ENCODE measurements around the gene TCP1. TPM values are rescaled to one million over a fixed set of nuclear protein-coding genes. Genes with fewer than 3 reads are reported as not detected.

TCP1 gene
- total RNA-seq, 1 donor from 2014 or later: 167 TPM

DNA sequence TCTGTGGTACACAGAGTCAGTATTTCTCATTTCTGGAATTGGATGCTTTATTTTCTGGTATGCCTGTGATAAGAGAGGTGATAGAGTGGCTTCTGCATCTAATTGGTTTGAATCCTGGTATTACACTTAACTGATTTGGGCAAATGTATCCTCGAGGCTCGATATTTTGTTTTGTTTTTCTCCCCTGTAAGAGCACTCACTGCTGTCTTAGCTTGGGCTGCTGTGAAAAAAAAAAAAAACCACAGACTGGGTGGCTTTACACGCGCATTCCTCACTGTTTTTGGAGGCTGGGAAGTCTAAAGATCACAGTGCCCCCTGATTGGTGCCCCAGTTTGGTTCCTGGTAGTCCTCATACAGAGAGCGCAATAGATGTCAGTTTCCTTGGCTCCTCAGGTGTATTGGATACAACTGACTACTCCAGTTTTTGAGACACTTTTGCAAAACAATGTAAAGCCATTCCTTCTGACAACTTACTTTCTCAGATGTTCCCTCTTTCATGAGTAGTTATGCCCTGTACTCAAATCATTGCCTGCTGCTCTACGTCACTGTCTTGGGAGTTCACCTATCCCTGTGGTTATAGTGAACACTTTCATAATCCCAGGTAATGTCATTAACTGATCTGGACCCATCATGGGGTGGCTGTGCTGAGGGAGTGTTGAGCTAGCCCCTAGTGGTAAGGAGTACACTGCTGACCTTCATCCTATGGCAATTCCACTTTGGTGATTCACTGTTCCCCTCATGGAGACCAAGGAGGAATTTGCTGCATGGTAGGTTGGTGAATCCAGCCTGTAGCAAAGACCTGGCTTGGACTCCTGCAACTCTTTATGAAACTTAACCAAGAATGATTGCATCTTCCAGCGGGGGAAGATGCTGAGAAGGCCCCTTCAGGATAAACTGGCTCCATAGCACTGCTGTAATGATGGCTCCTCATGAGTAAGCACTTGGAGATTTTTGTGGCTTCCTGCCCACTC lies 31.1 kb downstream of the TCP1 start:
- Mint-ChIP-seq H3K9me3 (ENCODE audit: unreplicated experiment) (no peaks in the 10 kb centered on the region), H3K27ac (ENCODE audit: unreplicated experiment) (no peak overlapping the region), H3K27me3 (ENCODE audit: unreplicated experiment) (no peaks in the 10 kb centered on the region), H3K4me3 (ENCODE audit: unreplicated experiment) (no peak overlapping the region), H3K4me1 (ENCODE audit: unreplicated experiment) (peaks cover 25% of the 10 kb centered on the region), H3K36me3 (ENCODE audit: unreplicated experiment) (peaks cover 35% of the 10 kb centered on the region)
- no peak for TF ChIP-seq CTCF (IDR thresholded peaks at IDR 0.05)
- no peak for DNase-seq (ENCODE audit: extremely low spot score, unreplicated experiment)

DNA sequence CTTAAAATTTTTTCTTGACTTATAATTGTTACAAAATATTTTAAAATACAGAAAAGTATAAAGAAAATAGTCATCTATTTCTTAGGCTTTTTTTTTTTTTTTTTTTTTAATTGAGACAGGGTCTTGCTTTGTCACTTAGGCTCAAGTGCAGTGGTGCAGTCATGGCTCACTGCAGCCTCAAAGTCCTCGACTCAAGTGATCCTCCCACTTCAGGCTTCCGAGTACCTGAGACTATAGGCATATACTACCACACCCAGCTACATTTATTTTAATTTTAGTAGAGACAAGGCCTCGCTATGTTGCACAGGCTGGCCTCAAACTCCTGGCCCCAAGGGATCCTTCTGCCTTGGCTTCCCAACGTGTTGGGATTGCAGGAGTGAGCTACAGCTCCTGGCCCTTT lies 32.9 kb downstream of the TCP1 start:
- DNase-seq (ENCODE audit: extremely low spot score, unreplicated experiment): no peak
- H3K9me3 Mint-ChIP-seq (ENCODE audit: unreplicated experiment): no peaks in the 10 kb centered on the region
- H3K4me3 Mint-ChIP-seq (ENCODE audit: unreplicated experiment): no peak overlapping the region
- no peak for TF ChIP-seq CTCF (IDR thresholded peaks at IDR 0.05)
- peaks cover 19% of the 10 kb centered on the region for H3K4me1 Mint-ChIP-seq (ENCODE audit: unreplicated experiment)
- no peaks in the 10 kb centered on the region for H3K27me3 Mint-ChIP-seq (ENCODE audit: unreplicated experiment)
- H3K27ac Mint-ChIP-seq (ENCODE audit: unreplicated experiment): no peak overlapping the region
- H3K36me3 Mint-ChIP-seq (ENCODE audit: unreplicated experiment): peaks cover 46% of the 10 kb centered on the region

DNA sequence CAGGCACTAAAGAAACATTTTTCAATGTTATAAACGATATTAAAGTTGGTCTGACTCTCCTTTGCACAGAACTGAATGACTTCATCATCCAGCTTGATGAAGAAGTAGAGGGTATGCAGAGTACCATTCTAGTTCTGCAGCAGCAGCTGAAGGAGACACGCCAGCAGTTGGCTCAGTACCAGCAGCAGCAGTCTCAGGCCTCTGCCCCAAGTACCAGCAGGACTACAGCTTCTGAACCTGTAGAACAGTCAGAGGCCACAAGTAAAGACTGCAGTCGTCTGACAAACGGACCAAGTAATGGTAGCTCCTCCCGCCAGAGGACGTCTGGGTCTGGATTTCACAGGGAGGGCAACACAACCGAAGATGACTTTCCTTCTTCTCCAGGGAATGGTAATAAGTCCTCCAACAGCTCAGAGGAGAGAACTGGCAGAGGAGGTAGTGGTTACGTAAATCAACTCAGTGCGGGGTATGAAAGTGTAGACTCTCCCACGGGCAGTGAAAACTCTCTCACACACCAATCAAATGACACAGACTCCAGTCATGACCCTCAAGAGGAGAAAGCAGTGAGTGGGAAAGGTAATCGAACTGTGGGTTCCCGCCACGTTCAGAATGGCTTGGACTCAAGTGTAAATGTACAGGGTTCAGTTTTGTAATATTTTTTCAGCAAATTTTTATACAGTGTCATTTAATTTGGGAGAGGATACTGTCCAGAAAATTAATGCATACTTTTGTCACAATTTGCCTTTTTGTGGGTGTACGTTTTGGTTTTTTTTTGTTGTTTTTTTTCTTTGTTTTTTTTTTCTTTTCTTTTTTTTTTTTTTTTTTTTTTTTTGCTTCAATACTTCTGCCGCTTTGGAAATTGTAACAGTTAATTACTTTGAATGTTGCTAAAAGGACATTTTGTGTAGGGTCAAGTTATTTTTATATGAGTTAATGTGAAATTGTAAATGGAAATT lies 34.2 kb downstream of the TCP1 start:
- Mint-ChIP-seq H3K4me1 (ENCODE audit: unreplicated experiment) (peaks cover 6% of the 10 kb centered on the region), H3K9me3 (ENCODE audit: unreplicated experiment) (no peaks in the 10 kb centered on the region), H3K27ac (ENCODE audit: unreplicated experiment) (no peak overlapping the region), H3K4me3 (ENCODE audit: unreplicated experiment) (no peak overlapping the region), H3K36me3 (ENCODE audit: unreplicated experiment) (peaks cover 50% of the 10 kb centered on the region), H3K27me3 (ENCODE audit: unreplicated experiment) (no peaks in the 10 kb centered on the region)
- no peak for TF ChIP-seq CTCF (IDR thresholded peaks at IDR 0.05)
- no peak for DNase-seq (ENCODE audit: extremely low spot score, unreplicated experiment)

GRCh38 chr6:159754401-159754800 lies 35.0 kb downstream of the TCP1 start:
- no peak overlapping the region for H3K4me3 Mint-ChIP-seq (ENCODE audit: unreplicated experiment)
- no peaks in the 10 kb centered on the region for H3K4me1 Mint-ChIP-seq (ENCODE audit: unreplicated experiment)
- H3K27me3 Mint-ChIP-seq (ENCODE audit: unreplicated experiment): no peaks in the 10 kb centered on the region
- no peak for TF ChIP-seq CTCF (IDR thresholded peaks at IDR 0.05)
- DNase-seq (ENCODE audit: extremely low spot score, unreplicated experiment): no peak
- H3K27ac Mint-ChIP-seq (ENCODE audit: unreplicated experiment): no peak overlapping the region
- no peaks in the 10 kb centered on the region for H3K9me3 Mint-ChIP-seq (ENCODE audit: unreplicated experiment)
- peaks cover 54% of the 10 kb centered on the region for H3K36me3 Mint-ChIP-seq (ENCODE audit: unreplicated experiment)

Measured in osteocyte (in vitro differentiated cells).